Nephron progenitor cell (in vitro differentiated cells): ENCODE data around the gene PTPRR.

ENCODE experiments used
- DNase-seq: peaks from one replicate; pipeline ENCODE4 v3.0.0; 2021
- H3K27ac Mint-ChIP-seq: 2 replicates; pipeline ENCODE4 v1.8.0; 2021; ENCODE audit warnings: mild to moderate bottlenecking, moderate library complexity, mixed read lengths
- H3K27me3 Mint-ChIP-seq: 2 replicates; pipeline ENCODE4 v1.8.0; 2021; ENCODE audit warnings: mild to moderate bottlenecking, low read depth, mixed read lengths; ENCODE audit not compliant: poor library complexity
- H3K36me3 Mint-ChIP-seq: 2 replicates; pipeline ENCODE4 v1.8.0; 2021; ENCODE audit warnings: low read depth, mixed read lengths
- H3K4me1 Mint-ChIP-seq: 2 replicates; pipeline ENCODE4 v1.8.0; 2021; ENCODE audit warnings: mixed read lengths
- H3K4me3 Mint-ChIP-seq: 2 replicates; pipeline ENCODE4 v1.8.0; 2021; ENCODE audit warnings: mild to moderate bottlenecking, moderate library complexity, mixed read lengths
- H3K9me3 Mint-ChIP-seq: 2 replicates; pipeline ENCODE4 v1.8.0; 2021; ENCODE audit warnings: mild to moderate bottlenecking, moderate library complexity, mixed read lengths
- TF ChIP-seq, protein P1 (sequence below): fragments of 200-600 bp; sonication (generic); IDR thresholded peaks from 2 replicates; pipeline ENCODE4 v1.5.0; 2021; ENCODE audit warnings: antibody characterized with exemption

PTPRR gene

GRCh38 chr12:70762000-70762399 lies 158.5 kb downstream of the PTPRR start:
- H3K36me3 Mint-ChIP-seq, result no peaks in the 10 kb centered on the region
- no peak overlapping the region for H3K27ac Mint-ChIP-seq
- H3K4me1 Mint-ChIP-seq, result peaks cover 16% of the 10 kb centered on the region
- peaks cover 3% of the 10 kb centered on the region for H3K27me3 Mint-ChIP-seq
- no peak for DNase-seq
- H3K4me3 Mint-ChIP-seq, result no peak overlapping the region
- peaks cover 27% of the 10 kb centered on the region for H3K9me3 Mint-ChIP-seq
- TF ChIP-seq, protein P1, sequence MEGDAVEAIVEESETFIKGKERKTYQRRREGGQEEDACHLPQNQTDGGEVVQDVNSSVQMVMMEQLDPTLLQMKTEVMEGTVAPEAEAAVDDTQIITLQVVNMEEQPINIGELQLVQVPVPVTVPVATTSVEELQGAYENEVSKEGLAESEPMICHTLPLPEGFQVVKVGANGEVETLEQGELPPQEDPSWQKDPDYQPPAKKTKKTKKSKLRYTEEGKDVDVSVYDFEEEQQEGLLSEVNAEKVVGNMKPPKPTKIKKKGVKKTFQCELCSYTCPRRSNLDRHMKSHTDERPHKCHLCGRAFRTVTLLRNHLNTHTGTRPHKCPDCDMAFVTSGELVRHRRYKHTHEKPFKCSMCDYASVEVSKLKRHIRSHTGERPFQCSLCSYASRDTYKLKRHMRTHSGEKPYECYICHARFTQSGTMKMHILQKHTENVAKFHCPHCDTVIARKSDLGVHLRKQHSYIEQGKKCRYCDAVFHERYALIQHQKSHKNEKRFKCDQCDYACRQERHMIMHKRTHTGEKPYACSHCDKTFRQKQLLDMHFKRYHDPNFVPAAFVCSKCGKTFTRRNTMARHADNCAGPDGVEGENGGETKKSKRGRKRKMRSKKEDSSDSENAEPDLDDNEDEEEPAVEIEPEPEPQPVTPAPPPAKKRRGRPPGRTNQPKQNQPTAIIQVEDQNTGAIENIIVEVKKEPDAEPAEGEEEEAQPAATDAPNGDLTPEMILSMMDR, result no peak

DNA sequence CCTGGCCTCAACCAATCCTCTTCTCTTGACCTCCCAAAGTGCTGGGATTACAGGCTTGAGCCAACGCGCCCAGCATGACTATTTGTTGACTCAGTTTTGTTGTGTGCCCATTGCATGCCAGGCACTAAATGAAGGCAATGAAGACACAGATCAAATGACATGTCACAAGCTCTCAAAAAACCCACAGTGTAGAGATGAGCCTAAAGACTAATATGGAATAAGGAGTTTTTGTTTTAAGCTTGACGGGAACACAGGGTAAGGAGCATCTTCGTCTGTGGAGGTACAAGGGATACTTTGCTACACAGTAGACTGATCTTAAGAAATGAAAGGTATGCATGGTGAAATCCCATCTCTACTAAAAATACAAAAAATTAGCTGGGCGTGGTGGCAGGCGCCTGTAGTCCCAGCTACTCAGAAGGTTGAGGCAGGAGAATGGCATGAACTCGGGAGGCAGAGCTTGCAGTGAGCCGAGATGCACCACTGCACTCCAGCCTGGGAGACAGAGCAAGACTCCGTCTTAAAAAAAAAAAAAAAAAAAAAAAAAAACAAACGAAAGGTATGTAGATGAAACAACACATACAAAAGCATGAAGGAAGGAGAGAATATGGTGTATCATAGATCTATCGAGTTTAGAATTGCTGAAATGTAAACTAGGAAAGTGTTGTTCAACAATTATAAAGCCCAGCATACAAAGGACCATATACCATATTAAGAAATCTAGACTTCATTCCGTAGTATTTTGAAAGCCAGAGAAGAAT lies 161.2 kb downstream of the PTPRR start:
- TF ChIP-seq, protein P1, result no peak
- H3K9me3 Mint-ChIP-seq, result peaks cover 9% of the 10 kb centered on the region
- H3K4me1 Mint-ChIP-seq, result peaks cover 33% of the 10 kb centered on the region
- H3K27ac Mint-ChIP-seq, result no peak overlapping the region
- DNase-seq, result no peak
- H3K4me3 Mint-ChIP-seq, result no peak overlapping the region
- H3K27me3 Mint-ChIP-seq, result peaks cover 5% of the 10 kb centered on the region
- H3K36me3 Mint-ChIP-seq, result no peaks in the 10 kb centered on the region

DNA sequence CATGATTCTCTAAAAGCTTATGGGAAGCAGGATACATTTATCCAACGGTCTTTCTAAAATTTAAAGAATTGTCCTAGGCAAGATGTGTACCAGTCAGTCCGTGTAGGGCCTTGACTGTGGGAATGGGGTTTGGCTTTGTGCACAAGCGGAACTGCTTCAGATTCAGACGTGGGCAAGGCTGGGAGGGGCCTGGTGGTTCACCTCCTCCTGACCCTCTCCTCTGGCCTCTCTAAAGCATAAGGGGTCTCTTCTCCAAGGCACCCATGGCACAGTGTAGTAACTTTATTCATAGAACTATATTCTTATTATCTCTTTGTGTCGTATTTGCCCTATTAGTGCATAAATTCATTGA lies 162.1 kb downstream of the PTPRR start:
- DNase-seq, result no peak
- Mint-ChIP-seq H3K27me3 (peaks cover 7% of the 10 kb centered on the region), H3K9me3 (no peaks in the 10 kb centered on the region), H3K27ac (no peak overlapping the region), H3K4me1 (peaks cover 41% of the 10 kb centered on the region), H3K4me3 (no peak overlapping the region), H3K36me3 (no peaks in the 10 kb centered on the region)
- TF ChIP-seq, protein P1, result no peak

- DNase-seq, result no peak
- no peak overlapping the region for H3K4me3 Mint-ChIP-seq
- peaks cover 7% of the 10 kb centered on the region for H3K27me3 Mint-ChIP-seq
- TF ChIP-seq, protein P1, result no peak
- no peak overlapping the region for H3K27ac Mint-ChIP-seq
- no peaks in the 10 kb centered on the region for H3K36me3 Mint-ChIP-seq
- peaks cover 47% of the 10 kb centered on the region for H3K4me1 Mint-ChIP-seq
- H3K9me3 Mint-ChIP-seq, result no peaks in the 10 kb centered on the region
Observed at GRCh38 chr12:70757830-70758493, 162.6 kb downstream of the PTPRR start.

DNA sequence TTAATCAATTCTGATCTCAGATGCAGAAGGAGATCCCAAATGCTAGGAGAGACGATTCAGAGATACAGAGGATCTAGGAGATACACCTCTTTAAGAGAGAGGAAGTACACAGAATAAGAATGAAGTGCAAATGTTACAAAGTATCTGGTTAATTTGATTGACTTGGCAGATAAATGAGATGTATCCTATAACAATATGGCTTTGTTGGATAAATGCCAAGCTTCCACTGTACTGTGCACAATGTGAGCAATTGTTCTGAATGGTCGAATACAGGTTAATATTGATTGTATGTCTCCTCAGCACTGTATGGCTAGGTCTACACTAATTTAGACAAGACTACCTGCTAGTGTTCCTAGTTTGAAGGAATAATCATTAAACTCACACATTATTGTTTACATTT lies 163.7 kb downstream of the PTPRR start:
- no peaks in the 10 kb centered on the region for H3K36me3 Mint-ChIP-seq
- H3K27ac Mint-ChIP-seq, result no peak overlapping the region

More for the DNA sequence above, 163.7 kb downstream of the PTPRR start:
- Mint-ChIP-seq H3K9me3 (no peaks in the 10 kb centered on the region), H3K4me3 (no peak overlapping the region), H3K27me3 (peaks cover 7% of the 10 kb centered on the region), H3K4me1 (peaks cover 53% of the 10 kb centered on the region)
- TF ChIP-seq, protein P1, result no peak
- DNase-seq, result no peak
